K562 (cell line): ENCODE measurements around the gene UBE3D. TPM values are rescaled to one million over a fixed set of nuclear protein-coding genes. Genes with fewer than 3 reads are reported as not detected.

Experiments
- ARID1B ChIP-seq: fragments of 450-650 bp; IDR thresholded peaks from 2 replicates; pipeline ENCODE4 v1.6.1; 2016; ENCODE audit warnings: antibody characterized with exemption, mild to moderate bottlenecking, inconsistent platforms
- CBFA2T2 ChIP-seq: fragments of 450-650 bp; conservative IDR thresholded peaks from 2 replicates; pipeline ENCODE4 v1.6.1; 2017; ENCODE audit warnings: mild to moderate bottlenecking
- CBX3 ChIP-seq, 2 experiments: IDR thresholded peaks; 1 replicate in 1 of 2; 2 replicates in 1 of 2; pipeline ENCODE4 v1.6.1; 2012; ENCODE audit warnings: inconsistent platforms in 2 of 2, low read length in 2 of 2, borderline replicate concordance in 1 of 2, control low read depth in 1 of 2
- CREB5 ChIP-seq: fragments of 250-450 bp; sonication (Bioruptor Pico); IDR thresholded peaks from 2 replicates; pipeline ENCODE4 v1.5.0; 2020; ENCODE audit warnings: mild to moderate bottlenecking
- GTF3C2 ChIP-seq: IDR thresholded peaks from 3 replicates; pipeline ENCODE4 v1.6.1; 2011; ENCODE audit warnings: borderline replicate concordance, mild to moderate bottlenecking, moderate library complexity; ENCODE audit not compliant: insufficient read length; ENCODE audit errors: extremely low read depth
- HDAC1 ChIP-seq, 2 experiments: fragments of 450-650 bp; IDR thresholded peaks; 2 replicates each; pipeline ENCODE4 v1.6.1; 2016 to 2017; ENCODE audit warnings: inconsistent platforms in 1 of 2, mild to moderate bottlenecking in 1 of 2, moderate library complexity in 1 of 2
- MEIS2 ChIP-seq: fragments of 450-650 bp; IDR thresholded peaks from 2 replicates; pipeline ENCODE4 v1.6.1; 2014; ENCODE audit warnings: mild to moderate bottlenecking; ENCODE audit not compliant: partially characterized antibody
- NFE2 ChIP-seq: IDR thresholded peaks from 2 replicates; pipeline ENCODE4 v1.6.1; 2014; ENCODE audit warnings: antibody characterized with exemption, low read depth
- PHF21A ChIP-seq: fragments of 450-650 bp; IDR thresholded peaks from 2 replicates; pipeline ENCODE4 v1.6.1; 2017; ENCODE audit warnings: low read depth, borderline replicate concordance
- POLR2AphosphoS2 ChIP-seq: IDR thresholded peaks from 2 replicates; pipeline ENCODE4 v1.6.1; 2012; ENCODE audit warnings: low read length, improper control_type of control experiment
- TAL1 ChIP-seq: fragments of 450-650 bp; IDR thresholded peaks from 2 replicates; pipeline ENCODE4 v1.6.1; 2016; ENCODE audit warnings: mild to moderate bottlenecking
- TCF3 ChIP-seq: sonication (generic); formaldehyde crosslinking; IDR thresholded peaks from 2 replicates; pipeline ENCODE4 v1.4.0; 2020; ENCODE audit warnings: mild to moderate bottlenecking, missing genetic modification reagents
- TEAD4 ChIP-seq, 2 experiments: sonication (generic) in 1 of 2; formaldehyde crosslinking in 1 of 2; IDR thresholded peaks; 2 replicates each; pipeline versions ENCODE4 v1.6.1 to v1.8.0; 2012 to 2022; ENCODE audit warnings: borderline replicate concordance in 1 of 2, inconsistent platforms in 1 of 2, low read length in 1 of 2, mild to moderate bottlenecking in 1 of 2, missing genetic modification reagents in 1 of 2
- polyA plus RNA-seq, 8 experiments: library from polyadenylated mRNA; depleted of rRNA in 4 of 8; stranded (reverse) in 5 of 8; unstranded in 3 of 8; fragments of >200 nt; fragmentation: Nextera tagmentation in 2 of 8; fragmentation: Illumina TruSeq in 1 of 8; extraction: Ambion mirVana in 2 of 8; extraction: Trizol in 1 of 8; gene quantifications; 2 replicates each; pipeline versions ENCODE4 v1.2.1 to v1.2.3, GENCODE V29; 2011 to 2014; ENCODE audit warnings: inconsistent platforms in 1 of 8, missing spikeins in 1 of 8
- total RNA-seq, 7 experiments: library from RNA; depleted of rRNA in 6 of 7; stranded (reverse); fragments of >200 nt in 6 of 7; fragmentation: Illumina TruSeq in 2 of 7; extraction: Trizol in 2 of 7; gene quantifications; 2 replicates each; pipeline versions ENCODE4 v1.2.1 to v1.2.3, GENCODE V29; 2011 to 2021; ENCODE audit warnings: low replicate concordance in 1 of 7

The UBE3D gene
- total and polyA plus RNA-seq, 9 of the 15 experiments (the other 6 are each of a cell fraction or from before 2014, with no cell fraction given): 9.4 to 17.6 (median 11.9) TPM

GRCh38 chr6:83053678-83054077, 12.0 kb downstream of the UBE3D start (continued):
- TF ChIP-seq TEAD4 (IDR thresholded peaks at IDR 0.05; ENCODE audit: low read length) (peak; percentile 29; the same call in 1 of the 2 replicates), TEAD4 (CRISPR knock-in tag; IDR thresholded peaks at IDR 0.05; ENCODE audit: borderline replicate concordance) (no peak), GTF3C2 (no peak), CBFA2T2 (0 out of 2 replicates have a peak, but pooled peaks have one; percentile 26), MEIS2 (peak; percentile 80), CREB5 (CRISPR knock-in tag) (no peak), NFE2 (no peak), ARID1B (peak; percentile 65), TAL1 (peak; percentile 47; the same call in 1 of the 2 replicates), HDAC1 (IDR thresholded peaks at IDR 0.05) (0 out of 4 replicates have a peak, but pooled peaks of 1 of the 2 experiments have one; percentile 14), CBX3 (IDR thresholded peaks at IDR 0.05; ENCODE audit: borderline replicate concordance in 1 of 2, low read length in 2 of 2) (no peak), POLR2AphosphoS2 (no peak), PHF21A (no peak), TCF3 (peak; percentile 75)
